ENCODE results near the gene ZNF385B. TPM values are rescaled to one million over a fixed set of nuclear protein-coding genes. Genes with fewer than 3 reads are reported as not detected.

The ZNF385B gene
- total and polyA plus RNA-seq, 12 donors, result 2.0 to 15.3 (median 8.4) TPM

- TF ChIP-seq POLR2A (IDR thresholded peaks at IDR 0.05) (no peak), CTCF (IDR thresholded peaks at IDR 0.05) (no peak)
- H3K4me3 ChIP-seq, result no peak overlapping the region
- peaks cover 0 to 16% of the 10 kb centered on the region in 2 donors for H3K4me1 ChIP-seq (replicated peaks in 1 of 2)
- intact Hi-C loops (cut with DNase I), result no loop called here
- H3K27me3 ChIP-seq, result no peaks in the 10 kb centered on the region
- 79 to 85% (median 81%) methylated on average over 3 of the region's 3 CpGs for WGBS, 4 donors
- H3K36me3 ChIP-seq (replicated peaks in 1 of 2), result no peaks in the 10 kb centered on the region
- no peaks in the 10 kb centered on the region for H3K9me3 ChIP-seq (replicated peaks in 1 of 3)
- no peak overlapping the region for H3K27ac ChIP-seq
- DNase-seq, result no peak
Measured at GRCh38 chr2:179574061-179574519, 287.3 kb downstream of the ZNF385B start.

- H3K27ac ChIP-seq, result no peak overlapping the region
- no peaks in the 10 kb centered on the region for H3K9me3 ChIP-seq (replicated peaks in 1 of 3)
- intact Hi-C loops (cut with DNase I), result no loop called here
- no peaks in the 10 kb centered on the region for H3K27me3 ChIP-seq
- TF ChIP-seq CTCF (IDR thresholded peaks at IDR 0.05) (no peak), POLR2A (IDR thresholded peaks at IDR 0.05) (no peak)
- H3K4me1 ChIP-seq (replicated peaks in 1 of 2), result peaks cover 0 to 16% of the 10 kb centered on the region in 2 donors
- no peak overlapping the region for H3K4me3 ChIP-seq
- WGBS, 4 donors, result 90 to 100% (median 94%) methylated on average over 2 of the region's 2 CpGs
- H3K36me3 ChIP-seq (replicated peaks in 1 of 2), result no peaks in the 10 kb centered on the region
- no peak for DNase-seq
Measured at GRCh38 chr2:179572544-179572943, 288.9 kb downstream of the ZNF385B start.

GRCh38 chr2:179571721-179572120, 289.7 kb downstream of the ZNF385B start:
- 76 to 92% (median 86%) methylated on average over 4 of the region's 4 CpGs for WGBS, 4 donors
- H3K4me3 ChIP-seq, result no peak overlapping the region

GRCh38 chr2:179571252-179571651, 290.2 kb downstream of the ZNF385B start:
- 64 to 81% (median 74%) methylated on average over 1 of the region's 1 CpG for WGBS, 4 donors
- Histone ChIP-seq H3K36me3 (replicated peaks in 1 of 2) (no peaks in the 10 kb centered on the region), H3K27me3 (no peaks in the 10 kb centered on the region), H3K4me3 (no peak overlapping the region), H3K27ac (no peak overlapping the region), H3K4me1 (replicated peaks in 1 of 2) (peaks cover 0 to 16% of the 10 kb centered on the region in 2 donors), H3K9me3 (replicated peaks in 1 of 3) (no peaks in the 10 kb centered on the region)
- DNase-seq, result no peak
- intact Hi-C loops (cut with DNase I), result no loop called here
- TF ChIP-seq POLR2A (IDR thresholded peaks at IDR 0.05) (no peak), CTCF (IDR thresholded peaks at IDR 0.05) (no peak)

More at GRCh38 chr2:179571721-179572120, 289.7 kb downstream of the ZNF385B start:
- H3K9me3 ChIP-seq (replicated peaks in 1 of 3), result no peaks in the 10 kb centered on the region
- peaks cover 0 to 16% of the 10 kb centered on the region in 2 donors for H3K4me1 ChIP-seq (replicated peaks in 1 of 2)
- TF ChIP-seq POLR2A (IDR thresholded peaks at IDR 0.05), result no peak
- TF ChIP-seq CTCF (IDR thresholded peaks at IDR 0.05), result no peak
- intact Hi-C loops (cut with DNase I), result no loop called here
- H3K27ac ChIP-seq, result no peak overlapping the region
- no peaks in the 10 kb centered on the region for H3K36me3 ChIP-seq (replicated peaks in 1 of 2)
- DNase-seq, result no peak
- H3K27me3 ChIP-seq, result no peaks in the 10 kb centered on the region

Measured in adrenal gland (tissue), 12 donors.